Activated naive CD8-positive, alpha-beta T cell treated with anti-CD3 and anti-CD28 coated beads, Interleukin-2, amount 50 U/mL, for 24 hours (primary cell): ENCODE measurements around the gene DMKN.

Experiments
- ATAC-seq: fragments of 150-1000 bp; cut with Tn5 transposase; one replicate; pipeline ENCODE4 v1.10.0; 2021
- DNase-seq: peaks from one replicate; pipeline ENCODE4 v3.0.0; 2021
- H3K27ac Mint-ChIP-seq: one replicate; pipeline ENCODE4 v1.8.0; 2021; ENCODE audit warnings: mild to moderate bottlenecking, mixed read lengths
- H3K27me3 Mint-ChIP-seq: one replicate; pipeline ENCODE4 v1.8.0; 2021; ENCODE audit warnings: mixed read lengths
- H3K36me3 Mint-ChIP-seq: one replicate; pipeline ENCODE4 v1.8.0; 2021; ENCODE audit warnings: low read depth, mixed read lengths
- H3K4me1 Mint-ChIP-seq: one replicate; pipeline ENCODE4 v1.8.0; 2021; ENCODE audit warnings: mixed read lengths
- H3K4me3 Mint-ChIP-seq: one replicate; pipeline ENCODE4 v1.8.0; 2021; ENCODE audit warnings: mild to moderate bottlenecking, moderate library complexity, mixed read lengths
- H3K9me3 Mint-ChIP-seq: one replicate; pipeline ENCODE4 v1.8.0; 2021; ENCODE audit warnings: mixed read lengths

DMKN gene

GRCh38 chr19:35459414-35460082 lies 53.9 kb downstream of the DMKN start:
- Mint-ChIP-seq H3K9me3 (no peaks in the 10 kb centered on the region), H3K4me1 (peaks cover 57% of the 10 kb centered on the region), H3K27ac (peak overlapping the region; percentile 31), H3K27me3 (no peaks in the 10 kb centered on the region), H3K4me3 (no peak overlapping the region), H3K36me3 (no peaks in the 10 kb centered on the region)
- DNase-seq (no peak), ATAC-seq (no peak)

GRCh38 chr19:35458731-35459391 lies 54.6 kb downstream of the DMKN start:
- Mint-ChIP-seq H3K27me3 (no peaks in the 10 kb centered on the region), H3K36me3 (no peaks in the 10 kb centered on the region), H3K4me1 (peaks cover 52% of the 10 kb centered on the region), H3K9me3 (no peaks in the 10 kb centered on the region), H3K4me3 (no peak overlapping the region), H3K27ac (no peak overlapping the region)
- DNase-seq, result no peak
- no peak for ATAC-seq

- H3K4me3 Mint-ChIP-seq, result no peak overlapping the region
- H3K36me3 Mint-ChIP-seq, result no peaks in the 10 kb centered on the region
- H3K4me1 Mint-ChIP-seq, result peaks cover 47% of the 10 kb centered on the region
- no peaks in the 10 kb centered on the region for H3K9me3 Mint-ChIP-seq
- ATAC-seq (no peak), DNase-seq (no peak)
- H3K27ac Mint-ChIP-seq, result no peak overlapping the region
- no peaks in the 10 kb centered on the region for H3K27me3 Mint-ChIP-seq
These were observed 55.3 kb downstream of the DMKN start for GRCh38 chr19:35458192-35458591.

GRCh38 chr19:35457173-35457572 lies 56.3 kb downstream of the DMKN start:
- no peaks in the 10 kb centered on the region for H3K9me3 Mint-ChIP-seq
- peaks cover 46% of the 10 kb centered on the region for H3K4me1 Mint-ChIP-seq
- no peaks in the 10 kb centered on the region for H3K36me3 Mint-ChIP-seq
- no peak overlapping the region for H3K4me3 Mint-ChIP-seq
- no peak for DNase-seq
- no peaks in the 10 kb centered on the region for H3K27me3 Mint-ChIP-seq
- no peak for ATAC-seq
- no peak overlapping the region for H3K27ac Mint-ChIP-seq

- no peaks in the 10 kb centered on the region for H3K36me3 Mint-ChIP-seq
- no peak for DNase-seq
- H3K4me3 Mint-ChIP-seq, result no peak overlapping the region
- no peak for ATAC-seq
- no peak overlapping the region for H3K27ac Mint-ChIP-seq
- peaks cover 54% of the 10 kb centered on the region for H3K4me1 Mint-ChIP-seq
- no peaks in the 10 kb centered on the region for H3K9me3 Mint-ChIP-seq
- H3K27me3 Mint-ChIP-seq, result no peaks in the 10 kb centered on the region
These were observed 57.7 kb downstream of the DMKN start for GRCh38 chr19:35455616-35456201.

- no peaks in the 10 kb centered on the region for H3K9me3 Mint-ChIP-seq
- ATAC-seq, result no peak
- H3K4me3 Mint-ChIP-seq, result no peak overlapping the region
- H3K27me3 Mint-ChIP-seq, result peaks cover 6% of the 10 kb centered on the region
- no peak overlapping the region for H3K27ac Mint-ChIP-seq
- DNase-seq, result no peak
- no peaks in the 10 kb centered on the region for H3K36me3 Mint-ChIP-seq
- H3K4me1 Mint-ChIP-seq, result peaks cover 54% of the 10 kb centered on the region
These were observed 58.8 kb downstream of the DMKN start for GRCh38 chr19:35454663-35455062.

GRCh38 chr19:35451338-35452096 lies 61.9 kb downstream of the DMKN start:
- peak overlapping the region; percentile 46 for H3K27ac Mint-ChIP-seq
- H3K4me3 Mint-ChIP-seq, result no peak overlapping the region
- H3K27me3 Mint-ChIP-seq, result peaks cover 28% of the 10 kb centered on the region
- no peaks in the 10 kb centered on the region for H3K9me3 Mint-ChIP-seq
- ATAC-seq (peak; percentile 93), DNase-seq (no peak)
- H3K36me3 Mint-ChIP-seq, result no peaks in the 10 kb centered on the region
- peaks cover 57% of the 10 kb centered on the region for H3K4me1 Mint-ChIP-seq

- peaks cover 69% of the 10 kb centered on the region for H3K4me1 Mint-ChIP-seq
- H3K36me3 Mint-ChIP-seq, result no peaks in the 10 kb centered on the region
- peaks cover 40% of the 10 kb centered on the region for H3K27me3 Mint-ChIP-seq
- H3K27ac Mint-ChIP-seq, result no peak overlapping the region
- no peak overlapping the region for H3K4me3 Mint-ChIP-seq
- DNase-seq (no peak), ATAC-seq (no peak)
- H3K9me3 Mint-ChIP-seq, result no peaks in the 10 kb centered on the region
These were observed 63.9 kb downstream of the DMKN start for GRCh38 chr19:35449359-35450043.

- ATAC-seq, result no peak
- H3K27me3 Mint-ChIP-seq, result peaks cover 40% of the 10 kb centered on the region
- H3K4me3 Mint-ChIP-seq, result no peak within 1 kb of the TSS
- H3K36me3 Mint-ChIP-seq, result no peaks in the 10 kb centered on the region
- DNase-seq, result no peak
- H3K4me1 Mint-ChIP-seq, result peaks cover 68% of the 10 kb centered on the region
- H3K27ac Mint-ChIP-seq, result peak within 1 kb of the TSS; percentile 15
- H3K9me3 Mint-ChIP-seq, result no peaks in the 10 kb centered on the region
These were observed 65.6 kb downstream of the DMKN start, which contains the start of gene FFAR2 for GRCh38 chr19:35447606-35448469. FFAR2 (plus strand) TSS chr19:35448257; CDS start chr19:35449715, 1,458 bp downstream.
